K562 (cell line): ENCODE results near the gene LEAP2. TPM values are rescaled to one million over a fixed set of nuclear protein-coding genes. Genes with fewer than 3 reads are reported as not detected.
A peak's percentile ranks its signal among the peaks of the same experiment; 100 is the strongest.

Source experiments
- ATAC-seq: fragments of 200-7000 bp; cut with Tn5 transposase; 3 replicates; pipeline ENCODE4 v1.9.1; 2020; ENCODE audit warnings: moderate library complexity
- BruUV-seq: library from RNA; stranded (reverse); fragments of 400-500 nt; replicated peaks from 2 replicates; lab custom pipeline; 2021; lab: Mats Ljungman, UMichigan
- CTCF ChIA-PET: fragments of 300-600 bp; formaldehyde crosslinking; extraction: SDS; loops from one replicate; lab custom pipeline; 2021; ENCODE audit warnings: low intra/inter-chr PET ratio; lab: Yijun Ruan, JAX
- POLR2A ChIA-PET: fragments of 300-600, 350-650 bp; sonication (Branson Sonifier 250); formaldehyde crosslinking; extraction: SDS; loops from one replicate; lab custom pipeline; 2021; ENCODE audit warnings: antibody characterized with exemption, inconsistent platforms; lab: Yijun Ruan, JAX
- DNase-seq, 4 experiments: peaks; one replicate each; pipeline versions ENCODE4 v3.0.0 to v3.0.0-alpha.2; 2011 to 2018; ENCODE audit warnings: low spot score in 3 of 4, mixed read lengths in 3 of 4; ENCODE audit errors: extremely low read depth in 1 of 4
- FAIRE-seq: peaks from 2 replicates; lab custom pipeline; 2011; peaks lifted over from hg19 to GRCh38; lab: Jason Lieb, UNC
- H2AFZ ChIP-seq: 2 replicates; pipeline ENCODE4 v1.6.0; 2011; ENCODE audit warnings: low read depth, low read length, control low read depth, inconsistent platforms
- H3K27ac ChIP-seq: fragments of 200-600 bp; 3 replicates; pipeline ENCODE4 v1.8.0; 2011; ENCODE audit warnings: low read depth, mild to moderate bottlenecking, control low read depth, inconsistent platforms, low read length, moderate library complexity, mixed read lengths; ENCODE audit errors: extremely low read depth
- H3K27me3 ChIP-seq, 2 experiments: fragments of 300-600 bp in 1 of 2; 2 replicates in 1 of 2; 3 replicates in 1 of 2; pipeline versions ENCODE4 v1.6.0 to v1.8.0; 2011; ENCODE audit warnings: inconsistent platforms in 2 of 2, low read length in 2 of 2, mild to moderate bottlenecking in 1 of 2, mixed read lengths in 1 of 2, moderate library complexity in 1 of 2; ENCODE audit not compliant: control insufficient read depth in 2 of 2, insufficient read depth in 2 of 2
- H3K36me3 ChIP-seq: fragments of 300-600 bp; 3 replicates; pipeline ENCODE4 v1.8.0; 2011; ENCODE audit warnings: mild to moderate bottlenecking, low read length, inconsistent platforms; ENCODE audit not compliant: control insufficient read depth, insufficient read depth
- H3K4me1 ChIP-seq, 2 experiments: fragments of 200-600 bp in 1 of 2; replicated peaks in 1 of 2; 2 replicates in 1 of 2; 3 replicates in 1 of 2; pipeline versions ENCODE4 v1.5.1 to v1.8.0; 2011; ENCODE audit warnings: inconsistent platforms in 2 of 2, low read length in 2 of 2, mild to moderate bottlenecking in 1 of 2, mixed read lengths in 1 of 2, moderate library complexity in 1 of 2; ENCODE audit not compliant: control insufficient read depth in 2 of 2, insufficient read depth in 2 of 2
- H3K4me2 ChIP-seq: 2 replicates; pipeline ENCODE4 v1.6.1; 2011; ENCODE audit warnings: low read length, control low read depth, inconsistent platforms, mixed read lengths; ENCODE audit not compliant: insufficient read depth
- H3K4me3 ChIP-seq: fragments of 200-600 bp; sonication (generic), shearing (Covaris generic); 2 replicates; pipeline ENCODE4 v1.5.1; 2016; ENCODE audit warnings: control low read depth, inconsistent platforms
- H3K79me2 ChIP-seq: fragments of 200-600 bp; 3 replicates; pipeline ENCODE4 v1.8.0; 2011; ENCODE audit warnings: low read length, inconsistent platforms; ENCODE audit not compliant: control insufficient read depth, insufficient read depth
- H3K9ac ChIP-seq, 2 experiments: 2 replicates each; pipeline versions ENCODE4 v1.6.0 to v1.6.1; 2011; ENCODE audit warnings: low read depth in 2 of 2, low read length in 2 of 2, control low read depth in 1 of 2, inconsistent platforms in 1 of 2, mild to moderate bottlenecking in 1 of 2, mixed read lengths in 1 of 2; ENCODE audit not compliant: insufficient read depth in 1 of 2
- H3K9me1 ChIP-seq: one replicate; pipeline ENCODE4 v1.6.0; 2011; ENCODE audit warnings: inconsistent platforms, mild to moderate bottlenecking, low read length, moderate library complexity; ENCODE audit not compliant: control insufficient read depth, insufficient read depth
- H3K9me3 ChIP-seq: replicated peaks from 2 replicates; pipeline ENCODE4 v1.5.1; 2011; ENCODE audit warnings: low read depth, low read length, inconsistent platforms; ENCODE audit not compliant: control insufficient read depth, insufficient read depth
- H4K20me1 ChIP-seq: replicated peaks from 2 replicates; pipeline ENCODE4 v1.6.1; 2011; ENCODE audit warnings: low read length, inconsistent platforms, mixed read lengths; ENCODE audit not compliant: control insufficient read depth, insufficient read depth
- BCLAF1 ChIP-seq, 2 experiments: fragments of 450-650 bp in 1 of 2; IDR thresholded peaks; 2 replicates each; pipeline ENCODE4 v1.6.1; 2011 to 2017; ENCODE audit warnings: low read depth in 2 of 2, antibody characterized with exemption in 1 of 2, borderline replicate concordance in 1 of 2, low read length in 1 of 2, mild to moderate bottlenecking in 1 of 2, mixed read lengths in 1 of 2; ENCODE audit not compliant: control insufficient read depth in 1 of 2
- MAFG ChIP-seq: fragments of 450-650 bp; conservative IDR thresholded peaks from 2 replicates; pipeline ENCODE4 v1.6.1; 2016; ENCODE audit warnings: missing genetic modification characterization, missing compliant biosample characterization
- MBD2 ChIP-seq: sonication (generic); IDR thresholded peaks from 2 replicates; pipeline ENCODE4 v1.6.1; 2016; ENCODE audit warnings: low read depth, borderline replicate concordance
- PHB ChIP-seq: fragments of 250-450 bp; sonication (Bioruptor Pico); IDR thresholded peaks from 2 replicates; pipeline ENCODE4 v1.5.0; 2021
- POLR2A ChIP-seq: fragments of 450-650 bp; conservative IDR thresholded peaks from 2 replicates; pipeline ENCODE4 v1.6.1; 2016
- RAD21 ChIP-seq, 2 experiments: fragments of 250-450 bp in 1 of 2; fragments of 450-650 bp in 1 of 2; sonication (Bioruptor Pico) in 1 of 2; formaldehyde crosslinking in 1 of 2; IDR thresholded peaks in 1 of 2; conservative IDR thresholded peaks in 1 of 2; 2 replicates each; pipeline versions ENCODE4 v1.4.0 to v1.8.0; 2020 to 2022; ENCODE audit warnings: mild to moderate bottlenecking in 2 of 2, moderate library complexity in 1 of 2
- RFX1 ChIP-seq: fragments of 450-650 bp; IDR thresholded peaks from 2 replicates; pipeline ENCODE4 v1.6.1; 2016; ENCODE audit warnings: mild to moderate bottlenecking, moderate library complexity
- SMAD3 ChIP-seq: fragments of 450-650 bp; formaldehyde crosslinking; conservative IDR thresholded peaks from 2 replicates; pipeline ENCODE4 v1.4.0; 2020; ENCODE audit warnings: mild to moderate bottlenecking
- ZBTB7A ChIP-seq: IDR thresholded peaks from 2 replicates; pipeline ENCODE4 v1.6.1; 2011; ENCODE audit warnings: low read depth, mild to moderate bottlenecking, low read length, moderate library complexity, borderline replicate concordance; ENCODE audit not compliant: control insufficient read depth
- WGBS: fragments of 100-300 bp; shearing (Covaris generic); methylation state at CpG from one replicate; pipeline ENCODE4 v1.1.6; 2016; ENCODE audit warnings: low coverage, mixed read lengths; ENCODE audit not compliant: insufficient coverage; ENCODE audit errors: missing lambda C conversion rate; 5-methylcytosine and 5-hydroxymethylcytosine counted together
- in situ Hi-C: fragments of 300-500 bp; cut with MboI; formaldehyde crosslinking; loops from 4 replicates; pipeline ENCODE4 v1.15.0; 2018; ENCODE audit warnings: inconsistent platforms, mixed read lengths
- intact Hi-C: fragments of 100-400 bp; cut with micrococcal nuclease; formaldehyde crosslinking; loops from 2 replicates; pipeline ENCODE4 v1.14.2; 2022
- polyA plus RNA-seq, 8 experiments: library from polyadenylated mRNA; depleted of rRNA in 4 of 8; stranded (reverse) in 5 of 8; unstranded in 3 of 8; fragments of >200 nt; fragmentation: Nextera tagmentation in 2 of 8; fragmentation: Illumina TruSeq in 1 of 8; extraction: Ambion mirVana in 2 of 8; extraction: Trizol in 1 of 8; gene quantifications; 2 replicates each; pipeline versions ENCODE4 v1.2.1 to v1.2.3, GENCODE V29; 2011 to 2014; ENCODE audit warnings: inconsistent platforms in 1 of 8, missing spikeins in 1 of 8
- total RNA-seq, 7 experiments: library from RNA; depleted of rRNA in 6 of 7; stranded (reverse); fragments of >200 nt in 6 of 7; fragmentation: Illumina TruSeq in 2 of 7; extraction: Trizol in 2 of 7; gene quantifications; 2 replicates each; pipeline versions ENCODE4 v1.2.1 to v1.2.3, GENCODE V29; 2011 to 2021; ENCODE audit warnings: low replicate concordance in 1 of 7
- TF ChIP-seq, protein P1 (sequence below): fragments of 450-650 bp; IDR thresholded peaks from 2 replicates; pipeline ENCODE4 v1.6.1; 2018; ENCODE audit not compliant: partially characterized antibody
- TF ChIP-seq, protein P2 (sequence below): fragments of 450-650 bp; formaldehyde crosslinking; IDR thresholded peaks from 2 replicates; pipeline ENCODE4 v1.4.0; 2020; ENCODE audit warnings: mild to moderate bottlenecking, moderate library complexity

LEAP2 gene
- total and polyA plus RNA-seq, 9 of the 15 experiments (the other 6 are each of a cell fraction or from before 2014, with no cell fraction given), result 1.1 to 5.6 (median 2.5) TPM

GRCh38 chr5:132884548-132884947 is 11.1 kb downstream of the LEAP2 start (continued):
- TF ChIP-seq, protein P1, sequence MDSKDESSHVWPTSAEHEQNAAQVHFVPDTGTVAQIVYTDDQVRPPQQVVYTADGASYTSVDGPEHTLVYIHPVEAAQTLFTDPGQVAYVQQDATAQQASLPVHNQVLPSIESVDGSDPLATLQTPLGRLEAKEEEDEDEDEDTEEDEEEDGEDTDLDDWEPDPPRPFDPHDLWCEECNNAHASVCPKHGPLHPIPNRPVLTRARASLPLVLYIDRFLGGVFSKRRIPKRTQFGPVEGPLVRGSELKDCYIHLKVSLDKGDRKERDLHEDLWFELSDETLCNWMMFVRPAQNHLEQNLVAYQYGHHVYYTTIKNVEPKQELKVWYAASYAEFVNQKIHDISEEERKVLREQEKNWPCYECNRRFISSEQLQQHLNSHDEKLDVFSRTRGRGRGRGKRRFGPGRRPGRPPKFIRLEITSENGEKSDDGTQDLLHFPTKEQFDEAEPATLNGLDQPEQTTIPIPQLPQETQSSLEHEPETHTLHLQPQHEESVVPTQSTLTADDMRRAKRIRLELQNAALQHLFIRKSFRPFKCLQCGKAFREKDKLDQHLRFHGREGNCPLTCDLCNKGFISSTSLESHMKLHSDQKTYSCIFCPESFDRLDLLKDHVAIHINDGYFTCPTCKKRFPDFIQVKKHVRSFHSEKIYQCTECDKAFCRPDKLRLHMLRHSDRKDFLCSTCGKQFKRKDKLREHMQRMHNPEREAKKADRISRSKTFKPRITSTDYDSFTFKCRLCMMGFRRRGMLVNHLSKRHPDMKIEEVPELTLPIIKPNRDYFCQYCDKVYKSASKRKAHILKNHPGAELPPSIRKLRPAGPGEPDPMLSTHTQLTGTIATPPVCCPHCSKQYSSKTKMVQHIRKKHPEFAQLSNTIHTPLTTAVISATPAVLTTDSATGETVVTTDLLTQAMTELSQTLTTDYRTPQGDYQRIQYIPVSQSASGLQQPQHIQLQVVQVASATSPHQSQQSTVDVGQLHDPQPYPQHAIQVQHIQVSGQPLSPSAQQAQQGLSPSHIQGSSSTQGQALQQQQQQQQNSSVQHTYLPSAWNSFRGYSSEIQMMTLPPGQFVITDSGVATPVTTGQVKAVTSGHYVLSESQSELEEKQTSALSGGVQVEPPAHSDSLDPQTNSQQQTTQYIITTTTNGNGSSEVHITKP, result no peak

DNA sequence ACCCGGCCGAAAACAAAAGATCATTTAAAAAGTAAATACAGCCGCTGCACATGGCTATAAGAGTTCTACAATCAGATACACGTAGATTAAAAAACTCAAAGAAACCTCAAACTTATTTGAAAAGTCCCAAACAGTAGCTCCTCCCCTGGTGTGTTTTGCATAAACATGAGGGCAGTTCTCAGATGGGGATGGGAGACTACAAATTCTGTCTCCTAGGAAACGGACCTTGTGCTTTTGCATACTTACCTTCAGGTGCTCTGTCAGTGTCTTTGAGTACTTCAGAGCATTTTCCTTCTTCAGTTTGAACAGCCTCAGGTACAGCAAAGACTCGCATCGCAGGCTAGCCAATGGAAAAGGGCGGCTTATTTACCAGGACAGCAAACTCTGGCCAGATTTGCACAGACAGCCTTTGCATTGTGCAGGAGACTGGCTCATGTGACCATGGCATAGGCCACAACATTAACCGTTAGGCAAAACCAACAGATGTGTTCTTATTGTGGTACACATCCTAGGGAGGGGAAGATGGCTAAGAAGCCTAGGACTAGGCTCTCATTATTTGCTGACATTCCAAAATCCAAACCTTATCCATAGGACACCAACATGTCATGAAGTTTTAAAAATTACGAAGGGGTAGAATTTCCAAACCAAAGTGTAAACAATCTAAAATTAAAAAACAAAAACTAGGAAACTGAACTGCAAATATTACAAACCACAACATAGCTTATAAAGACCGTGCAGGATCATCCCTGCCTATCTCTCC is 12.8 kb downstream of the LEAP2 start:
- CTCF ChIA-PET, result no interaction called here
- in situ Hi-C loops, result no loop called here
- Histone ChIP-seq H3K36me3 (peaks cover 70% of the 10 kb centered on the region), H3K9me1 (no peaks in the 10 kb centered on the region), H3K4me2 (no peak overlapping the region), H3K27me3 (no peaks in the 10 kb centered on the region), H3K9ac (no peak overlapping the region), H4K20me1 (no peaks in the 10 kb centered on the region), H3K79me2 (no peaks in the 10 kb centered on the region), H3K4me1 (no peaks in the 10 kb centered on the region), H2AFZ (no peak overlapping the region), H3K9me3 (no peaks in the 10 kb centered on the region), H3K4me3 (no peak overlapping the region), H3K27ac (no peak overlapping the region)
- no peak for FAIRE-seq
- no peak for ATAC-seq
- no peak for DNase-seq
- POLR2A ChIA-PET, result no interaction called here
- intact Hi-C loops, result loop anchor here (10.0 kb wide), 1 partner anchor 211 kb away; the partner anchor contains the start of gene IL4
- no TSS peak for BruUV-seq
- WGBS, result 80% methylated on average over 11 of the region's 11 CpGs
- 0 out of 2 replicates have a peak, but pooled peaks have one; percentile 27 for TF ChIP-seq MAFG (tag)
- peak; percentile 17; the same call in 1 of the 2 replicates for TF ChIP-seq RFX1
- TF ChIP-seq, protein P2, sequence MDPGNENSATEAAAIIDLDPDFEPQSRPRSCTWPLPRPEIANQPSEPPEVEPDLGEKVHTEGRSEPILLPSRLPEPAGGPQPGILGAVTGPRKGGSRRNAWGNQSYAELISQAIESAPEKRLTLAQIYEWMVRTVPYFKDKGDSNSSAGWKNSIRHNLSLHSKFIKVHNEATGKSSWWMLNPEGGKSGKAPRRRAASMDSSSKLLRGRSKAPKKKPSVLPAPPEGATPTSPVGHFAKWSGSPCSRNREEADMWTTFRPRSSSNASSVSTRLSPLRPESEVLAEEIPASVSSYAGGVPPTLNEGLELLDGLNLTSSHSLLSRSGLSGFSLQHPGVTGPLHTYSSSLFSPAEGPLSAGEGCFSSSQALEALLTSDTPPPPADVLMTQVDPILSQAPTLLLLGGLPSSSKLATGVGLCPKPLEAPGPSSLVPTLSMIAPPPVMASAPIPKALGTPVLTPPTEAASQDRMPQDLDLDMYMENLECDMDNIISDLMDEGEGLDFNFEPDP (CRISPR knock-in tag), result no peak
- no peak for TF ChIP-seq ZBTB7A
- no peak for TF ChIP-seq RAD21 (CRISPR knock-in tag; conservative IDR thresholded peaks at IDR 0.05 in 1 of 2, IDR thresholded peaks at IDR 0.05 in 1 of 2)
- TF ChIP-seq PHB (CRISPR knock-in tag), result no peak
- no peak for TF ChIP-seq BCLAF1 (IDR thresholded peaks at IDR 0.05; ENCODE audit: borderline replicate concordance in 1 of 2, control insufficient read depth in 1 of 2, low read depth in 2 of 2, low read length in 1 of 2)
- no peak for TF ChIP-seq SMAD3
- no peak for TF ChIP-seq MBD2
- no peak for TF ChIP-seq POLR2A
